KMS-11 (cell line): ENCODE measurements around the gene MFN2.

ENCODE experiments used
- H2AFZ ChIP-seq: fragments of 200-600 bp; sonication (generic); 2 replicates; pipeline ENCODE4 v1.6.1; 2016; ENCODE audit warnings: antibody characterized with exemption, mixed run types, low read depth
- H3K27ac ChIP-seq: fragments of 200-600 bp; sonication (generic); 2 replicates; pipeline ENCODE4 v1.6.1; 2016; ENCODE audit warnings: mild to moderate bottlenecking, mixed run types
- H3K27me3 ChIP-seq: fragments of 200-600 bp; sonication (generic); 2 replicates; pipeline ENCODE4 v1.6.1; 2017; ENCODE audit warnings: mild to moderate bottlenecking, low read depth, mixed run types, moderate library complexity; ENCODE audit not compliant: insufficient read depth
- H3K36me3 ChIP-seq: fragments of 200-600 bp; sonication (generic); 2 replicates; pipeline ENCODE4 v1.6.1; 2017; ENCODE audit warnings: mild to moderate bottlenecking, mixed run types; ENCODE audit not compliant: insufficient read depth
- H3K4me1 ChIP-seq: fragments of 200-600 bp; sonication (generic); 2 replicates; pipeline ENCODE4 v1.6.1; 2016; ENCODE audit warnings: mild to moderate bottlenecking, low read depth, mixed run types; ENCODE audit not compliant: poor library complexity, severe bottlenecking
- H3K4me2 ChIP-seq: fragments of 200-600 bp; sonication (generic); 2 replicates; pipeline ENCODE4 v1.7.0; 2016; ENCODE audit warnings: mild to moderate bottlenecking, mixed run types
- H3K4me3 ChIP-seq: fragments of 200-600 bp; sonication (generic); IDR thresholded peaks from 2 replicates; pipeline ENCODE4 v1.6.1; 2017; ENCODE audit warnings: low read depth, low read length, mixed read lengths; ENCODE audit not compliant: insufficient read depth
- H3K79me2 ChIP-seq: fragments of 200-600 bp; sonication (generic); 2 replicates; pipeline ENCODE4 v1.6.1; 2016; ENCODE audit warnings: low read depth, mixed run types; ENCODE audit not compliant: insufficient read depth
- H3K9ac ChIP-seq: fragments of 200-600 bp; sonication (generic); 2 replicates; pipeline ENCODE4 v1.6.1; 2016; ENCODE audit warnings: mild to moderate bottlenecking, mixed run types
- H4K20me1 ChIP-seq: fragments of 200-600 bp; sonication (generic); 2 replicates; pipeline ENCODE4 v1.6.1; 2016; ENCODE audit warnings: mild to moderate bottlenecking, mixed run types; ENCODE audit not compliant: insufficient read depth
- CTCF ChIP-seq: fragments of 200-600 bp; sonication (generic); conservative IDR thresholded peaks from 2 replicates; pipeline ENCODE4 v1.6.1; 2017; ENCODE audit warnings: low read depth, mild to moderate bottlenecking, antibody characterized with exemption, low read length, moderate library complexity, mixed read lengths

The MFN2 gene

GRCh38 chr1:11991969-11992676 lies 11.9 kb downstream of the MFN2 start:
- Histone ChIP-seq H2AFZ (no peak overlapping the region), H3K4me3 (no peak overlapping the region), H4K20me1 (no peaks in the 10 kb centered on the region), H3K27me3 (no peaks in the 10 kb centered on the region), H3K9ac (no peak overlapping the region), H3K4me1 (no peaks in the 10 kb centered on the region), H3K79me2 (no peaks in the 10 kb centered on the region), H3K36me3 (peaks cover 6% of the 10 kb centered on the region; the same call in 1 of the 2 replicates), H3K4me2 (no peak overlapping the region), H3K27ac (no peak overlapping the region)
- TF ChIP-seq CTCF = no peak

GRCh38 chr1:11997081-11997850 lies 17.0 kb downstream of the MFN2 start:
- no peaks in the 10 kb centered on the region for H3K79me2 ChIP-seq
- H3K36me3 ChIP-seq = peaks cover 6% of the 10 kb centered on the region; the same call in 1 of the 2 replicates
- no peaks in the 10 kb centered on the region for H3K27me3 ChIP-seq
- peaks cover 6% of the 10 kb centered on the region for H3K4me1 ChIP-seq
- H3K4me3 ChIP-seq = no peak overlapping the region
- no peak overlapping the region for H3K4me2 ChIP-seq
- no peak overlapping the region for H3K27ac ChIP-seq
- no peaks in the 10 kb centered on the region for H4K20me1 ChIP-seq
- no peak overlapping the region for H2AFZ ChIP-seq
- TF ChIP-seq CTCF = no peak
- no peak overlapping the region for H3K9ac ChIP-seq

GRCh38 chr1:11998636-11999035 lies 18.4 kb downstream of the MFN2 start:
- no peaks in the 10 kb centered on the region for H3K79me2 ChIP-seq

GRCh38 chr1:11999236-11999635 lies 19.0 kb downstream of the MFN2 start:
- TF ChIP-seq CTCF = no peak
- Histone ChIP-seq H3K9ac (no peak overlapping the region), H3K4me2 (no peak overlapping the region), H4K20me1 (no peaks in the 10 kb centered on the region), H3K27ac (no peak overlapping the region), H3K4me1 (peaks cover 6% of the 10 kb centered on the region), H3K27me3 (no peaks in the 10 kb centered on the region), H3K36me3 (no peaks in the 10 kb centered on the region), H3K79me2 (no peaks in the 10 kb centered on the region), H2AFZ (no peak overlapping the region), H3K4me3 (no peak overlapping the region)

More at GRCh38 chr1:11998636-11999035, 18.4 kb downstream of the MFN2 start:
- Histone ChIP-seq H4K20me1 (no peaks in the 10 kb centered on the region), H3K36me3 (no peaks in the 10 kb centered on the region), H3K4me3 (no peak overlapping the region), H2AFZ (no peak overlapping the region), H3K27me3 (no peaks in the 10 kb centered on the region), H3K4me1 (peaks cover 6% of the 10 kb centered on the region), H3K27ac (no peak overlapping the region), H3K4me2 (no peak overlapping the region), H3K9ac (no peak overlapping the region)
- no peak for TF ChIP-seq CTCF
